GM20431 (cell line): ENCODE measurements around the gene FLT4.
"Not testable (repeated sequence)": the region's sequence is repeated elsewhere in the genome, so short reads cannot be mapped to it uniquely, and the experiment has no call there.

Source experiments
- in situ Hi-C: fragments of 300-500 bp; cut with MseI, MboI; formaldehyde crosslinking; loops from one replicate; pipeline ENCODE4 v1.15.0; 2020; ENCODE audit warnings: low sequenced_read_pairs; ENCODE audit not compliant: unreplicated experiment

FLT4 gene

GRCh38 chr5:180670586-180671359, 21.4 kb upstream of the FLT4 start:
- in situ Hi-C loops = no loop called here

- in situ Hi-C loops = no loop called here
These were observed 20.8 kb upstream of the FLT4 start for GRCh38 chr5:180670157-180670556.

- in situ Hi-C loops = no loop called here
These were observed 20.3 kb upstream of the FLT4 start for GRCh38 chr5:180669661-180670060.

- in situ Hi-C loops = no loop called here
These were observed 19.6 kb upstream of the FLT4 start for GRCh38 chr5:180668835-180669596.

- in situ Hi-C loops = no loop called here
These were observed 17.4 kb upstream of the FLT4 start for GRCh38 chr5:180666812-180667211.

GRCh38 chr5:180665682-180666404, 16.4 kb upstream of the FLT4 start:
- in situ Hi-C loops = no loop called here

- in situ Hi-C loops = no loop called here
These were observed 9.6 kb upstream of the FLT4 start for GRCh38 chr5:180658774-180659564.

- in situ Hi-C loops = not testable (repeated sequence)
These were observed 5.8 kb upstream of the FLT4 start for GRCh38 chr5:180655243-180655642.

- in situ Hi-C loops = no loop called here
These were observed 3.4 kb upstream of the FLT4 start for GRCh38 chr5:180652771-180653170.

- in situ Hi-C loops = no loop called here
These were observed 2.9 kb upstream of the FLT4 start for GRCh38 chr5:180652346-180652745.

- in situ Hi-C loops = no loop called here
These were observed 623 bp downstream of the FLT4 start for GRCh38 chr5:180648658-180649296.

GRCh38 chr5:180647941-180648500, 1.4 kb downstream of the FLT4 start:
- in situ Hi-C loops = no loop called here

GRCh38 chr5:180647465-180647864, 1.9 kb downstream of the FLT4 start:
- in situ Hi-C loops = no loop called here

- in situ Hi-C loops = no loop called here
These were observed 2.5 kb downstream of the FLT4 start for GRCh38 chr5:180646963-180647305.

GRCh38 chr5:180646289-180646962, 3.0 kb downstream of the FLT4 start:
- in situ Hi-C loops = no loop called here

GRCh38 chr5:180645274-180646204, 3.9 kb downstream of the FLT4 start:
- in situ Hi-C loops = no loop called here

GRCh38 chr5:180644825-180645273, 4.6 kb downstream of the FLT4 start:
- in situ Hi-C loops = no loop called here
